Measurements from ENCODE around the gene ASH1L.
"Not testable (repeated sequence)": the region's sequence is repeated elsewhere in the genome, so short reads cannot be mapped to it uniquely, and the experiment has no call there.

ASH1L gene, protein sequence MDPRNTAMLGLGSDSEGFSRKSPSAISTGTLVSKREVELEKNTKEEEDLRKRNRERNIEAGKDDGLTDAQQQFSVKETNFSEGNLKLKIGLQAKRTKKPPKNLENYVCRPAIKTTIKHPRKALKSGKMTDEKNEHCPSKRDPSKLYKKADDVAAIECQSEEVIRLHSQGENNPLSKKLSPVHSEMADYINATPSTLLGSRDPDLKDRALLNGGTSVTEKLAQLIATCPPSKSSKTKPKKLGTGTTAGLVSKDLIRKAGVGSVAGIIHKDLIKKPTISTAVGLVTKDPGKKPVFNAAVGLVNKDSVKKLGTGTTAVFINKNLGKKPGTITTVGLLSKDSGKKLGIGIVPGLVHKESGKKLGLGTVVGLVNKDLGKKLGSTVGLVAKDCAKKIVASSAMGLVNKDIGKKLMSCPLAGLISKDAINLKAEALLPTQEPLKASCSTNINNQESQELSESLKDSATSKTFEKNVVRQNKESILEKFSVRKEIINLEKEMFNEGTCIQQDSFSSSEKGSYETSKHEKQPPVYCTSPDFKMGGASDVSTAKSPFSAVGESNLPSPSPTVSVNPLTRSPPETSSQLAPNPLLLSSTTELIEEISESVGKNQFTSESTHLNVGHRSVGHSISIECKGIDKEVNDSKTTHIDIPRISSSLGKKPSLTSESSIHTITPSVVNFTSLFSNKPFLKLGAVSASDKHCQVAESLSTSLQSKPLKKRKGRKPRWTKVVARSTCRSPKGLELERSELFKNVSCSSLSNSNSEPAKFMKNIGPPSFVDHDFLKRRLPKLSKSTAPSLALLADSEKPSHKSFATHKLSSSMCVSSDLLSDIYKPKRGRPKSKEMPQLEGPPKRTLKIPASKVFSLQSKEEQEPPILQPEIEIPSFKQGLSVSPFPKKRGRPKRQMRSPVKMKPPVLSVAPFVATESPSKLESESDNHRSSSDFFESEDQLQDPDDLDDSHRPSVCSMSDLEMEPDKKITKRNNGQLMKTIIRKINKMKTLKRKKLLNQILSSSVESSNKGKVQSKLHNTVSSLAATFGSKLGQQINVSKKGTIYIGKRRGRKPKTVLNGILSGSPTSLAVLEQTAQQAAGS (N-terminal part only)

GRCh38 chr1:155562581-155563376, at the start of gene ASH1L:
Gene ASH1L, minus strand, starts transcription at chr1:155562803. Its CDS starts 41,284 bp downstream, at chr1:155521519.
- DNase-seq (ENCODE audit: low read depth in 1 of 2, low spot score in 1 of 2) = peak; percentile 92 to 94

- not testable (repeated sequence) for DNase-seq (ENCODE audit: low read depth in 1 of 2, low spot score in 1 of 2)
Observed at GRCh38 chr1:155610257-155610647, 47.6 kb upstream of the ASH1L start.

- DNase-seq (ENCODE audit: low read depth in 1 of 2, low spot score in 1 of 2) = peak; percentile 95 to 98
Observed at GRCh38 chr1:155609515-155610256, 47.1 kb upstream of the ASH1L start, which contains the start of gene MSTO1. Gene MSTO1, plus strand, starts transcription at chr1:155610218. Its CDS starts 31 bp downstream, at chr1:155610249.

DNA sequence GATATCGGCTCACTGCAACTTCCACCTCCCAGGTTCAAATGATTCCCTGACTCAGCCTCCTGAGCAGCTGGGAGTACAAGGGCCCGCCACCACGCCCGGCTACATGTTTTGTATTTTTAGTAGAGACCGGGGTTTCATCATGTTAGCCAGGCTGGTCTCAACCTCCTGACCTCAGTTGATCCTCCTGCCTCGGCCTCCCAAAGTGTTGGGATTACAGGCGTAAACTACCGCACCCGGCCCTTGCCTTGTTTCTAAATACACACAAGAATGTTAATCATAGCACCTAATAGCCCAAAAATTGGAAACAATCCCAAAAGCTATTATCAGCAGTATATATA, 46.3 kb upstream of the ASH1L start:
- DNase-seq (ENCODE audit: low read depth in 1 of 2, low spot score in 1 of 2) = no peak

GRCh38 chr1:155607708-155608107, 45.1 kb upstream of the ASH1L start:
- DNase-seq (ENCODE audit: low read depth in 1 of 2, low spot score in 1 of 2) = no peak

- not testable (repeated sequence) for DNase-seq (ENCODE audit: low read depth in 1 of 2, low spot score in 1 of 2)
Observed at GRCh38 chr1:155599828-155600572, 37.4 kb upstream of the ASH1L start.

GRCh38 chr1:155598842-155599331, 36.3 kb upstream of the ASH1L start:
- no peak for DNase-seq (ENCODE audit: low read depth in 1 of 2, low spot score in 1 of 2)

DNA sequence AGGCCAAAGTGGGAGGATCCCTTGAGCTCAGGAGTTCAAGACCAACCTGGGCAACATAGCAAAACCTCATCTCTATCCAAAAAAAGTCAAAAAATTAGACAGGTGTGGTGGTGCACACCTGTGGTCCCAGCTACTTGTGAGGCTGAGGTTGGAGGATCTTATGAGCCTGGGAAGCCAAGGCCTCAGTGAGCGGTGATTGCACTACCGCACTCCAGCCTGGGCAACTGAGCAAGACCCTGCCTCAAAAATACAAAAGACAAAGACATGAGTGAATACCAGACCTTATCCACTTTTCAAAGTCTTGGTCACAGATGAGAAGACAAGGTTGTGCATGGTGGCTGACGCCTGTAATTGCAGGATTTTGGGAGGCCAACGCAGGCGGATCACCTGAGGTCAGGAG, 34.3 kb upstream of the ASH1L start:
- no peak for DNase-seq (ENCODE audit: low read depth in 1 of 2, low spot score in 1 of 2)

DNA sequence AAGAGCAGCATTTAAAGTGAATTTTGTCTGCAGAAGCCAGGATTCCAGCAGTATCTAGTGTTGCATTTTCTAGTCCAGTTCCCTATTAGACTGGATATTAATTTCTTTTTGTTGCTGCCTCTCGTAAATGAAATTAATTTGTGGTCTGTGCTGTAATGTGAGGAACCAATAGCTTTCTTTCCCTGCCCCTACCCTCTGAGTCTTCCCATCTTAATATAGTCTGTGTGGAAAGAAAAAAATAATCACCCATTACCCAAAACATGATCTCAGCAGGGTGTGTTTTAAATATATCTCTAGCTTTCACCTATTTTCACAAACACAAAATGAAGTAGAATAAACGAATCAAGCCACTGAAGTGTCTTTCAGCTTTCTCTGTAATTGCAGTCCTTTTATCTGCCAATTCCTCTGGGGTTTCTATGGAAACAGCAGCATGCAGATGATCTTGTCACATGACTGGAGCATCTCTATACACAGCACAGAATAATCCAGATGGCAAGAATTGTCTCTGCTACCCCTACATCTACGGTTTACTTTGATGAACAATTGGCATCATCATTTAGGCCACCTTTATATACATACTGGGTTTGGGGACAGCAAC, 33.4 kb upstream of the ASH1L start:
- DNase-seq (ENCODE audit: low read depth in 1 of 2, low spot score in 1 of 2) = not testable (repeated sequence)

- peak in 1 of 2 donors; percentile 42 for DNase-seq (ENCODE audit: low read depth in 1 of 2, low spot score in 1 of 2)
Observed at GRCh38 chr1:155591770-155592169, 29.2 kb upstream of the ASH1L start.

DNA sequence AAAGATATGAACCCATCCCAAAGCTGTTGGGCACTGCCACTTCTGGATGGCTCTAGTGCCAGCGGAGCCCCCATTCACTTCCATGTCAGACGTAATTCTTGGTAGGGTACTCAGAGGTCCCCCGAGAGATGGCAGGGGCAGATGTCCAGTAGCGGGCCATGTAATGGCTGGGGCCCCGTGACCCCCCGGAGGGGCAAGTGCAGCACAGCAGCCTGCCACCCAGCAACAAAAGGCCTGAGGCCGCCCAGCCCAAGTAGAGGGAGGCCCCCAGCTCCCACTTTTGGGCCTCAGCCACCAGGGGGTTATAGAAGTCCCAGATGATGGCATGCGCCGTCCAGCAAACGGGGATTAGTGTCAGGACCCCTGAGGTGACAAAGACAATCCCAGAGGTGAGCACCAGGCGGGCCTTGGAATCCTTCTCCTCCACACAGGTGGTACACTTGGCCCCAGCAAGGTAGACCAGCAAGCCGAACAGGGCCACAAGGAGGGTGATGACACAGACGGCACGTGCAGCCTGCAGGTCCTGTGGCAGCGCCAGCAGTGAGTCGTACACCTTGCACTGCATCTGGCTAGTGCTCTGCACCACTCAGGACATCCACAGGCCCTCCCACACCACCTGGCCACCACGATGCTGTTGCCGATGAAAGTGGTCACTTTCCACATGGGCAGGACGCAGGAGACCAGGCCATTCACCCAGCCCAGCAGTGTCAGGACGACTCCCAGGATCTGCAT, 28.1 kb upstream of the ASH1L start:
- DNase-seq (ENCODE audit: low read depth in 1 of 2, low spot score in 1 of 2) = not testable (repeated sequence)

DNA sequence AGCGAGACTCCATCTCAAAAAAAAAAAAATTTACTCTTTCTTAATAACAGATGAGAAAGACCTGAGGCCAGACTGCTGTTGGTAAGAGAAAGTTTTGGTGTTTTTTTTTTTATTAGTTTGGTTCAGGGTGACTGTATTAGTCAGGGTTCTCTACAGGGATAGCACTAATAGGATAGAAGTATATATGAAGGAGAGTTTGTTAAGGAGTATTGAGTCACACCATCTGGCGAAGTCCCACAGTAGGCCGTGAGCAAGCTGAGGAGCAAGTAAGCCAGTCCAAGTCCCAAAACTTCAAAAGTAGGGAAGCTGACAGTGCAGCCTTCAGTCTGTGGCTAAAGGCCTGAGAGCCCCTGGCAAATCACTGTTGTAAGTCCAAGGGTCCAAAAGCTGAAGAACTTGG, 26.7 kb upstream of the ASH1L start:
- not testable (repeated sequence) for DNase-seq (ENCODE audit: low read depth in 1 of 2, low spot score in 1 of 2)

DNA sequence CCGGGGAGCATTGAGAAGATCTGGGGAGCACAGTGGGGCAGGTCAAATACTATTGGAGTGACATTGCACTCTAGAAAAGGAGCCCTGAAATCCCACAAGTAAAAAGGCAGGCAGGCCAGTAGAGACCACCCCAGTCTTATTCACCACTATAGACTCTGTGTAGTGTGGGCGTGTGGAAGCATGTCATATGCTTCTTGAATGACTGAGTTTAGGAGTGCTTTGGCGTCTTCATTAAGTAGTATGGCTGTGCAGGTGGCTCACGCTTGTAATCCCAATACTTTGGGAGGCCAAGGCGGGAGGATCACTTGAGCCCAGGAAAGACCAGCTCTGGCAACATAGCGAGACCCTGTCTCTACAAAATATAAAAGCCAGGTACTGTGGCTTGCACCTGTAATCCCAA, 21.2 kb upstream of the ASH1L start:
- not testable (repeated sequence) for DNase-seq (ENCODE audit: low read depth in 1 of 2, low spot score in 1 of 2)

DNA sequence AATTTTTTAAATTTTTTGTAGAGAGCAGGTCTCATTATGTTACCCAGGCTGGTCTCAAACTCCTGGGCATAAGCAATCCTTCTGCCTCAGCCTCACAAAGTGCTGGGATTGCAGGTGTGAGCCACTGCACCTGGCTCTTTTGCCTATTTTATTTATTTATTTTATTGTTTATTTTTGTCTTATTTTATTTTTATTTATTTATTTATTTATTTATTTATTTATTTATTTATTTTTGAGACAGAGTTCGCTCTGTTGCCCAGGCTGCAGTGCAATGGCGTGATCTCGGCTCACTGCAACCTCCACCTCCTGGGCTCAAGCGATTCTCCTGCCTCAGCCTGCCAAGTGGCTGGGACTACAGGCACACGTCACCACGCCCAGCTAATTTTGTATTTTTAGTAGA, 13.0 kb upstream of the ASH1L start:
- not testable (repeated sequence) for DNase-seq (ENCODE audit: low read depth in 1 of 2, low spot score in 1 of 2)

- DNase-seq (ENCODE audit: low read depth in 1 of 2, low spot score in 1 of 2) = no peak
Observed at GRCh38 chr1:155574077-155574476, 11.5 kb upstream of the ASH1L start.

- no peak for DNase-seq (ENCODE audit: low read depth in 1 of 2, low spot score in 1 of 2)
Observed at GRCh38 chr1:155570593-155570990, 8.0 kb upstream of the ASH1L start.

GRCh38 chr1:155569988-155570592, 7.5 kb upstream of the ASH1L start:
- no peak for DNase-seq (ENCODE audit: low read depth in 1 of 2, low spot score in 1 of 2)
